Panc1 (cell line): Measurements from ENCODE around the gene SSBP3.

Experiments
- TCF7L2 ChIP-seq: IDR thresholded peaks from 2 replicates; pipeline ENCODE4 v1.6.1; 2011; ENCODE audit warnings: mild to moderate bottlenecking, low read depth, low read length, inconsistent platforms
- TF ChIP-seq, protein P1 (sequence below): fragments of 450-650 bp; IDR thresholded peaks from 2 replicates; pipeline ENCODE4 v1.5.1; 2017; ENCODE audit warnings: mild to moderate bottlenecking

DNA sequence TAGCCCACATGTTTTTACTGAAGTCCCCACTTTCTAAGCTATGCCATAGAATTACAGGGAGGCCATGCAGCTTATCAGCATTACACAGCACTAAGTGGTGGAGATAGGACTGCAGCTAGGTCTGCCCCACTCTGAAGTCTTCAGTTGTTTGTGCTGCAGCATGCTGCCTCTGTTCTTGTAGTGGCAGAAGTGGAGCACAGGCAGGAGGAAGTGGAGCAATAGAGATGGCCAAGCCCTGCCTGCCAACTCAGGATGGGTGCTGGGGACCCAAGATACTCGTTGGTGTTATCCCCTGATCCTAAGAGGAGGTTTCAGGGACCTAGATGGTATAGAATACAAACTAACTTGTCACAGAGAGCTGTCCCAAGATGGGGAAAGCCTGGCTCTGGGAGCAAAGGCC is 193.3 kb downstream of the SSBP3 start:
- no peak for TF ChIP-seq TCF7L2
- TF ChIP-seq, protein P1, sequence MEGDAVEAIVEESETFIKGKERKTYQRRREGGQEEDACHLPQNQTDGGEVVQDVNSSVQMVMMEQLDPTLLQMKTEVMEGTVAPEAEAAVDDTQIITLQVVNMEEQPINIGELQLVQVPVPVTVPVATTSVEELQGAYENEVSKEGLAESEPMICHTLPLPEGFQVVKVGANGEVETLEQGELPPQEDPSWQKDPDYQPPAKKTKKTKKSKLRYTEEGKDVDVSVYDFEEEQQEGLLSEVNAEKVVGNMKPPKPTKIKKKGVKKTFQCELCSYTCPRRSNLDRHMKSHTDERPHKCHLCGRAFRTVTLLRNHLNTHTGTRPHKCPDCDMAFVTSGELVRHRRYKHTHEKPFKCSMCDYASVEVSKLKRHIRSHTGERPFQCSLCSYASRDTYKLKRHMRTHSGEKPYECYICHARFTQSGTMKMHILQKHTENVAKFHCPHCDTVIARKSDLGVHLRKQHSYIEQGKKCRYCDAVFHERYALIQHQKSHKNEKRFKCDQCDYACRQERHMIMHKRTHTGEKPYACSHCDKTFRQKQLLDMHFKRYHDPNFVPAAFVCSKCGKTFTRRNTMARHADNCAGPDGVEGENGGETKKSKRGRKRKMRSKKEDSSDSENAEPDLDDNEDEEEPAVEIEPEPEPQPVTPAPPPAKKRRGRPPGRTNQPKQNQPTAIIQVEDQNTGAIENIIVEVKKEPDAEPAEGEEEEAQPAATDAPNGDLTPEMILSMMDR = no peak
